HG03442 (cell line): ENCODE data around the gene IP6K3.

Experiments
- ATAC-seq: cut with Tn5 transposase; IDR thresholded peaks from one replicate; pipeline ENCODE4 v1.9.1; 2021; ENCODE audit warnings: mild to moderate bottlenecking, moderate library complexity; ENCODE audit not compliant: unreplicated experiment

Gene IP6K3

DNA sequence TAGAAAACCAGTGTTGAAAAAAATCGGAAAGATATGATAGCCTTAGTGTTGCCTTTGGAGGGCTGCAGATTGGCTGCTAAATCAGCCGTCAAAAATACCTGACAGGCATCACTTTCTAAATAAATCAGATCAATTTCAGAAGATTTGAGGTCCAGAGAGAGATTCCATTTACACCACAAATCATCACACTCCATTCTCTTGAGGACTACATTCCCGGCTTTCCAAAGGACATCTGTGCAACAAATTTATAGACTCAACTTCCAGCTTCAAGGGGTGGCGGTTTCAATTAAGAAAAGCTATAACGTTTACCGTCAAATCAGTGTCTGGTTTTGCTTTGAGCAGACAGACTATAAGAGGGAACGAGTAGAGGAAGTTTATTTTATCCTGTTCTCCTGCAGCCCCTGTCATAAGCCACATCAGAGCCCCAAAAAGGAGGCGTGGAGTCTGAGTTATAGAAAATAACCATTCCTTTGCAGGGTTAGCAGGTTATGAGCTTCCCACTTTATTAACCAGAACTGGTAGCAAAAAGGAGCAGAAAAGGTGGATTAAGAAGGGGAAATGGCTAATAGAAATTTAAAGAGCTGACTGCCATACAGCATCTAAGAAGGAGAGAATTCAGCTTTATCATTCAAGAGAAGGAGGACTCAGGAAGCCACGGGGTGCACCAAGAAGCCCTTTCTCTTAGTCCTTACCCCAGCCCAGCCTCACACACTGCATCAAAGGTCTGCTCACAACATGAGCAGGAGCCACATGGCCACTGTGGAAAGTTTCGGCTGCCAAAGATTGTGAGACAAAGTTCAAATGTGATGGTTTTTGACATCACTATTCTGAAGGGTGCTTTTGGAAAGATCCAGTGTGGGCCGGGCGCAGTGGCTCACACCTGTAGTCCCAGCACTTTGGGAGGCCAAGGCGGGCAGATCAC is 22.3 kb downstream of the IP6K3 start:
- no peak for ATAC-seq

DNA sequence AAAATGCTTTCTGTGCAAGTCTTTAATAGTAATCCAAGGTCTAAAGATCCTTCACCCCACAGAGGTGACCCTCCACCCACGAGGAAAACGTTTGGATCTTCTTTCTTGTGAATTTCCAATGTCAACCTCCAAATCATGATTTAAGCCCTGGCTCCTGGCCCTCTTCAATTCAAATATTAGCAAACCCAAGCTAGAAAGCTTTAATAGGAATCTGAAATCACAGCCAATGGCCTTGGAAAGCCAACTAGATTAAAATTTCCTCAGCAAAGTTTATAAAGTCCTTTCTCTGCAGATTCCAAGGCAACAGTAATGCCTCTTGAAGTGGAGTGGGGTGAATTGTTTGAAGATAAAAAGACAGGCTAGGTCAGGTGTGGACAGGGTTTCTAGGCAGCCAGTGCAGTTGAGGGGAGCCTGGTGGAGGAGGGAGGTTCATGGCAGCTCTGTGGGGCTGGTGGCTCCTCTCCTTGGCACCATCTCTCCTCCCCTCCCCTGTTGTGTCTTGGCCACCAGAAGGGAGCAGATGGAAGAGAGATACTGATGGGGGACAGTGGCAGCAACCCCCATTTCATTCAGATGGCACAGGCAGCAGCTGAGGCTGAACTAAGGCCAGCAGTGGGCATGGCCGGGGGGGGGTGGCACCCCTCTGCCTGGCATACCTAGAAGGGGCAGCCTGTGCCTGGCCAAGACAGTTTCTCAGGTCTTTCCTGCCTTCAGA is 23.2 kb downstream of the IP6K3 start:
- ATAC-seq, result no peak

DNA sequence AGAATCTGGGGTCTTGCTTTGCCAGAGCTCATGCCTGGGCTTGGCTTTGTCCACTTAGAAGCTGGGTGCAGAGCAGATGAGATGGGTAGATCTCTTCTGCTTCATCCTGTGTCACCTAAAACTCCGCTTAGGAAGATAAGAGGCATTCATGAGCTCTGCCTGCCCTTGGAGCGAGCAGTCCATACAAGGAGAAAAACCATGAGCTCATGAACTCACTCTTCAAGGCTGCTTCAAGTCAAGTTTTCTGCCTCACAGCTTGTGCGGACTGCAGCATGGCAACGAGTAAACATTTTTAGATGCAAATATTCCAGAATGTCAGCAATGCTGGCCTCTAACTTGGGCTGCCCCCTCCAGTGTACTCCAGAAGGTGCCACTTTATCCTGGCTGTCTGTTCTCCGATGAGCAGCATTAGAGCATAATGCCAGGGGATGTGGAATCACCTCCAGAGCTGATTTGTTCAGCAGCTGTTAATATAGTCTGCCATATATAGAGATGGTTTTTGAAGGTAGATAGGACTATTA is 24.5 kb downstream of the IP6K3 start:
- ATAC-seq, result no peak

DNA sequence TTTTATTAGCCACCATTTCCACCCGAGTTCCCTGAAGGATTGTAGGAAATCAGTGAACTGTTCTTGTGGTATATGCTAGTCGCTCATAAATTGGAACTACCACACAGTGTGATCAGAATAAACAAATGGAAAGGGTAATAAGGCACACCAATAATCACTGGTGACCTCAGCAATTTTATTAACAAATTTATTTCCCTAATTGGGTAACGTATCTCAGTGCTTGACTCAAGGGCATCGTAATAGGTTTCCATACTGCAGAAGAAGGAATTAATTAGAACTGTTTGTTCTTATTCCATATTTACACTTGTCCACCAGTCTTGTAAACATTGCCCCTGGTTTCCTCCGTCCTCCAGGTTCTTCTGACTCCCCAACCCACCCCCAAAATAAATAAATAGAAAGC is 25.2 kb downstream of the IP6K3 start:
- ATAC-seq, result no peak

DNA sequence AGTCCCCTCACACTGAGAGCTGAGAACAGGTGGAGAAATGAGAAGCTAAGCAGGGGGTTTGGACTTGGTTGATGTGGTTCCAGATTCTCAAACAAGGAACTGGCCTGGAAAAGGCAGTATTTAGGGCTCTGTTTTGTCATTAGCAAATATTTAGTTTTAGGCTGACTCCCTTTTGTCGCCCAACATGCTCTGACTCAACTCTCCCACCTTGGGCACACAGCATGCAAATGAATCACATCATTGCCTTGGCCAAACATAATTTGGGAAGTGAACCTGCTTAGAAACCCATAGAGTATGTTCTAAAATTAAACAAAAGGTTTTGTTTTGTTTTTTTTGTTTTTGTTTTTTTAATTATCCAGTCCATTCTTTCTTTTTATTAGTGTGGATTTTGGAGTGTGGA is 25.7 kb downstream of the IP6K3 start:
- no peak for ATAC-seq

DNA sequence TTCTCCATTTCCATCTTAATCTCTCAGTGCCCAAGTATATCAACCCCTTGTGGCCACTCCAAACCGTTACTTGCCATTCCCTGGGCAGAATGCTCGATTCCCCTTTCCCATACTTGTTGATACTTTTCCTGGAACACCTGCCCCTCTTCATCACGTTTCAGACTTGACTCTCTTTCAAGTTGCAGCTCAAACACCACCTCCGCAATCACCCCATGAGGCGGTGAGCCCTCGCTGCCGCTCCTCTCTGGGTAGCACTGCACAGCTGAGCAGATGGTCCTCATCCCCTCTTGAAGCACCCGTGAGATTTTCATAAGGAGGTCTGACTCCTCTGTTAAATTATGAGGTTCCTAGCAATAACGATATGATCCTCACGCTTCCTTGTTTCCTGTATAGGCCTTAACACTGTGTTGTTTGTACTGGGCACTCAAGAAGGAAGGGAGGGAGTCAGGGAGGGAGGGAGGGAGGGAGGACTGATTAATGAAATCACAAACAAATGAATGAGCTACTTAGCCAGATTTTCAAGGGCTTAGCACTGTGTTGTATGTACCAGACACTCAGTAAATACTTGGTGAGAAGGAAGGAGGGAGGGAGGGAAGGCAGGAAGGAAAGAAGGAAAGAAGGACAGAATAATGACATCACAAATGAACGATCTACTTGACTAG is 27.2 kb downstream of the IP6K3 start:
- no peak for ATAC-seq

DNA sequence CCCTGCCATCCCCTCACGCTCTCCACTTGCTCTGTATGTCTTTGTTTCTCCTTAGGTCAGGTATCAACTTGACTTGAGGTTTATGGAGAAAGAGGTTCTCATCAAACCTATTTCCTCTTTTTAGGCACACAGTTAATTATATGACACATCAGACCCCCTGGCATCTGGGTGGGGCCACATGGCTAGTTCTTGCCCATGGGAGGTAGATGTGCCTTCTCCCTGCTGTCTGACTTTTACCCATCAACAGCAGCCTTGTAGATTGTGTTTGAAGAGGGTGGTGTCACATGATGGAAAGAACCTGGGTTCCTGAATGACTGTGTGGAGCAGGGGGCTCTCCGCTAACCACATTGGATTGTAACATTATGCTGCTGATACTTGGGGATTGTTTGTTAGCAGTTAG is 28.0 kb downstream of the IP6K3 start:
- ATAC-seq, result no peak

DNA sequence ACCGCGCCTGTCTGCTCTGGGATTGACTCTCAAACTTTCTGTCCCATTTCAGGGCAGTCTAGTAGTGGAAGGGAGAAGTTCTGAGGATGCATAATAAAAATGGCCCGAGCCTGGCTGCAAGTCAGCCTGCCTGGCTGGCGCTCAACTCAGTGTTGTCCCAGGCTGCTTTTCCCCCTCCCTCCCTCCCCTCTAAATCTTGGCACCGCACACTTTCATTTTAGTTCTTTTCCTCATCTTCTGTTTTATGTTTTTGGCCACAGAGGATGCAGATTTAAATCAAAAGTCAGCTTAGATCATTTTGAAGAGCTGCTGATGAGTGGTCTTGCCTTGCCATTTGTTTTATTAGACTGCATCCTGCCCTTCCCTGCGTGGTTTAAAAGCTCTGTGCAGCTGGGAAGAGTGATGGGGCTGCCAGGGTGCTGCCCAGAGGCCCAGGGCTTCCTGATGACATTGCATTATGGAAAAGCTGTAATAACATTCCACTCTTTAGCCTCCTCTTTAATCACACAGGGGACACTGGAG is 28.7 kb downstream of the IP6K3 start:
- no peak for ATAC-seq

DNA sequence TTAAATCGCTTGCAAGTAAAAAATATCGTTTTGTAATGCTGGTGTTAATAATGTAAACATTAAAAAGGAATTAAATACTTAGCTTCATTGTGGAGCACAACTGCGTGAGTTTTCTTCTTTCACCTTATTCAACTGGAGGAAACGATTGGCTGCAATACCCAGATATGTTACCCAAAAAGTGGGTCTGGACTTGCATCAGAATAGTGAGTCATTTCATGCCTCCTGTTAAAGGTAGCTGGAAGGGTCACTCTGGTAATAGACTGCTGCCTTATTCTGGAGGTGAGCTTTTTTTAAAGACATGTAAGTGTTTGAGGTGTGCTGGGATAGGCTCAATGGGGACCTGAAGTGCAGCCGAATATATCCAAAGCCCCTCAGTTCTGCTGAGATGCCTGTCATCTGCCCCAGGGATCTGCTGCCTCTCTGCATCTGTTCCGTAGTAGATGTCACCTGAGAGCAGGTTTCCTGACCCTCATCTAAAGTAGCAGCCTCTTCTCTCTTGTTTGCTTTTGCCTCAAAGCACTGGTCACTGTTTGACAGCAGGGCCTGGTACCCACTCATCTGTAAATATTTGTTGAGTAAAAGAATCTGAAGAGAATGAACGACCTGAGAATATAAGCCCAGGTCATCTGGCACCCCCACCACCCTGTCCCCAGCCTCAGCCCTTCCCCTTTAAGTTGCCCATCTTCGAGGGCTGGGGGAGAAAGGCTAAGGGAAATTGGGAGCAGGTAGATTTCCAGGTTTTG is 29.6 kb downstream of the IP6K3 start:
- no peak for ATAC-seq

DNA sequence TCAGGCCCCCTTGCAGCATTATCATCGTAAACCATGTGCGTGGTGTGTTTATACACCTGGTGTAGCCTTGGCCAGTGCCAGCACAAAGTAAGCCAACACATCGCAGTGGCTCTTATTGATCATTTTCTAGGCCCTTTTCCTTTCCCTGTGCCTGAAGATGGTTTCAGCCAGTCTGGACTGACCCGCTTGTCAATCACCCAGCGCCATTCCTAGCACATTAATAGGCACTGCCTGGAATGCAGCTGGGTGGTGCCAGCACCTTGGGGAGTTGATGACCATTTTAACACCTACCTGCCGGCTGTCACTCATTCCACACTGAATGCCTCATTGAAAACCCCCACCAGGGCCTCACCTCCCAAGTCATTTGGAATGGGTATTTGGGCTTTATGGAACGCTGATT is 30.3 kb downstream of the IP6K3 start:
- no peak for ATAC-seq

DNA sequence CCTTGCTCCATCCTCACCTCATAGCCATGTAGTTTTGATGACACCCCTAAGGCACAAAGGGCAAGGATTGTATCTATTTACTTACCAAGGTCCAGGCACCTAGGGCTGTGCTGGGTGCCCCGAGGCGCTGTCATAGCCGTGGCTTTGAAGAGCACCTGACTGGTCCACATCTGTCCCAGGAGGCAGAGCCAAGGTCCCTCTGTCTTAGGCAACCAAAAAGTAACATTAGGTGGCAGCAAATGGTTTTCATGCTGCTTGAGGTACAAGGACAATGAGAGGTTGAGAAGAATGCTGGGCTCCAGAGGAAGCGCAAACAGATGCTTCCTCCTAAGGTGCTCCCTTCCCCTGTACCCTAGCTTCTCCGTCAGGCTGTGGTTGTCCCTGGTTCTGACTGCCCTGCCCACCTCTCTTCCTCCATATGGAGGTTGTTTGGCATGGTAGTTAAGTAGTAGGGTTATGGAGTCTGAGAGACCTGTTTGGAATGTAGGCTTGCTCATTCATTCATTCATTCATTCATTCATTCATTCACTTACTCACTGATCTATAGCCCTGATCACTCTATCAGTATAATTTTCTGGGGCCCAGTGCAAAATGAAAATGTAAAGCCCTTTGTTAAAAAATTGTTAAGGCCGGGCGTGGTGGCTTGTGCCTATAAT is 32.2 kb downstream of the IP6K3 start:
- ATAC-seq, result no peak

DNA sequence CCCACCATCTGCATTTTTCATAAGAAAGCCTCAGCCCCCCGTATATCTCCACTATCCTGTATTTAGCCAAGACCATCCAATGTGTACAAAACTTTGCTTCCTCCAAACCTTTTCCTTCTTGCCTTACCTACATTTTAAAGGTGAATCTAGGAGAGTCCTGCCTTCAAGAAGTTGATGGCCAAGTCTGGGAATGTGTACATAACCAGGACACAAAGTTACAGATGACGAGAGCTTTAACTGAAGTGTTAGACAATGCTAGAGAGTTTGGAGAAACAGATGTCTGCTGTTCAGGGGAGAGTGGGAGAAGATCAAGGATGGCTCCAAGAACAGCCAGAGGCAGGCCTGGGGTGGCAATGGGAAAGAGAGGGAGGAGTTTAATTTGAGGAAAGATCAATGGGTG is 32.9 kb downstream of the IP6K3 start:
- ATAC-seq, result no peak

DNA sequence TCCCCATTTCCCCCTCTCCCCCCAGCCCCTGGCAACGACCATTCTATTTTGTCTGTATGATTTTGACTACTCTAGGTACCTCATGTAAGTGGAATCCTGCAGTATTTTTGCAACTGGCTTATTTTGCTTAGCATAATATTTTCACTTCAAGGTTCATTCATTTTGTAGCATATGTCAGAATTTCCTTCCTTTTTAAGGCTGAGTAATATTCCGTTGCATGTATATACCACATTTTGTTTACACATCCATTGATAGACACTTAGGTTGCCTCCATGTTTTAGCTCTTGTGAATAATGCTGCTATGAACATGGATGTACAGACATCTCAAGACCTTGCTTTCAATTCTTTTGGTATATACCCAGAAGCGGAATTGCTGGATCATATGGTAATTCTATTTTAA is 33.8 kb downstream of the IP6K3 start:
- no peak for ATAC-seq

DNA sequence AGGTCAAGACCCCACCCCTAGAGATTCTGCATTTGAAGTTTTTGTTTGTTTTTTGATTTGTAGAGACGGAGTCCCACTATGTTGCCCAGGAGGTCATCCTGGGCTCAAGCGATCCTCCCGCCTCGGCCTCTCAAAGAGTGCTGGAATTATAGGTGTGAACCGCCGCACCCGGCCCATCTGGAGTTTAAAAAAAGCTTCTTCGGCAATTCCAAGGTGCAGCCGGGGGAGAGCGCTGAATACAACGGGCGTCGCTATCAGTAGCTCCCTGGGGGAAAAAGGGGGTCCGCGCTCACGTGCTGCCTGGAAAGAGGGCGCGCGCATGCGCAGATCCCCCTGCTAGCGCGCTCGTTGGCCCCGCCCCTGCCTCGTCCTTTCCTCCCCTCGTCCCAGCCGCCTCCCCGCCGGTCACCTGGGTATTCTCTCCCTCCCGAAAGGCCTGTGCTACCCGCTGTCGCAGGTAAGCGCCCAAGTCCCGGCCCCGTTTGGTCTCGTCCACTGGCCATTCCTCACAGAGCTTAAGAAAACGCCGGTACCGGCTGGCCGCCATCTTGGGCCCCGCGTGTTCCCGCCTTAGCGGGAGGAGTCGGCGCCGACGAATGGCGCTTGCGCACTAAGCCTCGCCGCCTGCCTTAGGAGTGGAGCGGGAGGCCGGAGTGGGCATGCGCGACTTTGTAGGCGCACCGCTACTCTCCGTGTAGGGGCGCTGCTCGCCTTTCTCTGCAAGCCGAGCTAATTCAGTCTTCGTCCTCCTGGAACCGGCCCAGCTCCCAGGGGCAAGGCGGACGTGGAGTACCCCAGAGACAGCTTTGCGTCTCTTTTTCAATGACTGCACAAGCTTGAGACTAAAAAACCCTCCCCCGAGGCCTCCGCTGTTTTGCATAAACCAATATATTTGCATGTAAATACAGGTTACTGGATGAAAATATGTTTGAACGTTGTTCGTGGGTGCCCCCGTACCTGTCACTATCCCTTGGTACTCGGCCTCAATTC is 35.3 kb downstream of the IP6K3 start, which contains the start of gene UQCC2:
Gene UQCC2, minus strand, starts transcription at position 561 of the 990 bp plus-strand sequence. Its CDS starts 14 bp downstream, at position 547.
- ATAC-seq, result peak; percentile 79

DNA sequence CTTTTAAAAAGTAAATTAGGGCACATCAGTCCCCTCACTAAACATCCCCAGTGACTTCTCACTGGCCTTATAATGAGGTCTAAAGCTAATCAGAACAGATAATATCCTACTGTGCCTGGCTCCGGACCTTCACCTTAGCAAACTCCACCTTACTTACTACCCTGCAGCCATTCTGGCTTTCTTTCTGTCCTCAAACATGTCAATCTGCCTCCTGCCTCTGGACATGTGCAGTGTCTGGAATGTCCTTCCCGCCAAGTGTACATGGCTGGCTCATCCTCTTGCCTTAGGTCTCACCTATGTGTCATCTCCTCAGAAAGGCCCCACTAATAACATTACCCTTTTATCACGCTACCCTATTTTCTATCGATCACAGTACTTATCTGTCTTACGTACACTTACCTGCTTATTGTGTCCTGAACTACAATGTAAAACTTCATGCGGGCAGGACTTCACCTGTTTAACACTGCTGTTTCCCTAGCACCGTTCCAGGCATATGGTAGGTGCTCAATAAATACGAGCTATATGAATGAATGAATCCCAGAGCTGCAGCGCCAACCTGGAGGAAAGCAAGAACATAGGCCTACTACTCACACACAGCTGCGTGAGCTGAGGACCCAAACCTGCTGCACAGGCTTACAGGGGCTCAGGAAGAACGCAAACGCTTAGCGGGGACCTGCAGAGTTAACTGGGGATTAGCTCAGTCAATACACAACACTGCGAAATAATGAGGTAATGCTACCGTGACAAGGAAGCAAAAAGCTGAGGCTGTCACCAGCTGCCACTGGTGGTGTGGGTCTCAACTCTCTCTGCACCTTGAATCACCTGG is 36.2 kb downstream of the IP6K3 start:
- no peak for ATAC-seq

DNA sequence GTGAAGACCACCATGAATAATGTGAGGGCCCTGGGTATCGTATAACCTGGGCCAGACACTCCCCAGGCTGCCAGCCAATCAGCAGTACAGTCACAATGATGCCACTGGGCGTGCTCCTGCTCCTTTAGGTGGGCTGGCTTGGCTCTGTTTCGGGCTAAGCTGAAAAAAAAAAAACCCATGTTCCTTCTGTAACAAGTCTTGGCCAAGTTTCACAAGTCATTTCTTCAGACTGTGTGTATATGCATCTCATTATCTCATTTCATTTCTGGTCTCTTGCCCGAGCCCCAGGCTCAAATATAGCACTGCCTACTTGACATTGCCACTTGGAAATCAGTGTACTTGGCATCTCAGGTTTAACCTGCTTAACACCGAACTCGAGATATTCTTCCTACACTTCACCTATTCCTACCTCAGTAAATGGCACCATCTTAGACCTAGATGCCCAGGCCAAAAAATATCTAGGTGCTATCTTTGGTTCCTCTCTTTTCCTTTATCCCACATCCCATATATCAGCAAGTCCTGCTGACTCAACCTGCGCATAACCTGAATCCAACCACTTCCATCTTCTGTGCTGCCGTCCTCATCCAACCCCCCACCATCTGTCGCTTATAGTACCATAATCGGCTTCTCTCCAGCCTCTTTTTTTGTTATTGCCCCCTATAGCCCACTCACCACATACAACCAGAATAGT is 37.0 kb downstream of the IP6K3 start:
- ATAC-seq, result no peak

DNA sequence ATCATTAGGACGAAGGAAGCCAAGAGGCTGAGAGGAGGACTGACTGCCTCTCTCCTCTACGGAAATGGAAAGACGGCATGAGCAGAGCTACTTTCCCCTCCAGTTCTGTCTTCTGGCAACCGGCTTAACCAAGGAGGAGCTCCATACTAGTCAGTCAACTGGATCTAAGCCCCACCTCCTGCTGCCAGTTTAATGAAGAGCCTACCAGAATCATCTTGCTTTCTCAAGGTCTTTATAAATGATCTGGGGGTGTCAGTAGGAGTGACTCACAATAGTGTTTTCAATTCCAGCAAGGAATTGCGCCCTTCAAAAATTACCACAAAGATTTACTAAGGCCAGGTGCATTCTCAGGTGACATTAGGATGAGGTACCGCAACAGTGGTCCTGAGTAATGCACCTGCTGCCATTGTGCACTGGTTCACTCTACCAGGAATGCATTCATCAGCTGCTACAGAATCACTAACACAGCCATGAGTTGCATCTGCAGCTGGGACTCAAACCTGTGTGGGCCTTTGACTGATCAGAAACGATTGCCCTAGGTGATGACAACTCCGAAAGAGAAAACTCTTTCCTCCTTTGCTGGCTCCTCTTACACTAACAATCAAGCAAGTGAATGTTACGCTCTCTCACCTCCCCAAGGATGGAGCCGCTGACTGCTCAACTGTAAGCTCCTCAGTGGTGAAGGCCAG is 38.0 kb downstream of the IP6K3 start:
- no peak for ATAC-seq
